Fibroblast of pulmonary artery (primary cell): ENCODE results near the gene FMN1.

ENCODE experiments used
- DNase-seq: peaks from one replicate; pipeline ENCODE4 v3.0.0-alpha.2; 2010; ENCODE audit warnings: low read depth
- H3K4me3 ChIP-seq: replicated peaks from 2 replicates; pipeline ENCODE4 v1.5.1; 2011; ENCODE audit warnings: low read depth, mild to moderate bottlenecking, control low read depth, low read length, moderate library complexity
- CTCF ChIP-seq: IDR thresholded peaks from 2 replicates; pipeline ENCODE4 v1.5.1; 2011; ENCODE audit warnings: mild to moderate bottlenecking, control low read depth, low read length, inconsistent platforms; ENCODE audit errors: missing control alignments

Gene FMN1

GRCh38 chr15:33183334-33183733 is 11.2 kb downstream of the FMN1 start:
- no peak overlapping the region for H3K4me3 ChIP-seq
- no peak for TF ChIP-seq CTCF
- DNase-seq, result no peak

GRCh38 chr15:33182926-33183325 is 11.6 kb downstream of the FMN1 start:
- H3K4me3 ChIP-seq, result no peak overlapping the region
- no peak for DNase-seq
- no peak for TF ChIP-seq CTCF

- H3K4me3 ChIP-seq, result no peak overlapping the region
- no peak for TF ChIP-seq CTCF
- DNase-seq, result no peak
Observed at GRCh38 chr15:33182278-33182905, 12.1 kb downstream of the FMN1 start.

- DNase-seq, result no peak
- no peak for TF ChIP-seq CTCF
- H3K4me3 ChIP-seq, result no peak overlapping the region
Observed at GRCh38 chr15:33179874-33180273, 14.6 kb downstream of the FMN1 start.

- H3K4me3 ChIP-seq, result no peak overlapping the region
- DNase-seq, result no peak
- TF ChIP-seq CTCF, result no peak
Observed at GRCh38 chr15:33171202-33171601, 23.3 kb downstream of the FMN1 start.

- no peak for TF ChIP-seq CTCF
- H3K4me3 ChIP-seq, result no peak overlapping the region
- DNase-seq, result no peak
Observed at GRCh38 chr15:33169625-33170024, 24.9 kb downstream of the FMN1 start.

GRCh38 chr15:33168444-33168843 is 26.1 kb downstream of the FMN1 start:
- no peak for TF ChIP-seq CTCF
- DNase-seq, result no peak
- H3K4me3 ChIP-seq, result no peak overlapping the region
